ENCODE results near the gene ANKRD39. TPM values are rescaled to one million over a fixed set of nuclear protein-coding genes. Genes with fewer than 3 reads are reported as not detected.
"Not testable (repeated sequence)": the region's sequence is repeated elsewhere in the genome, so short reads cannot be mapped to it uniquely, and the experiment has no call there.

The ANKRD39 gene
- total RNA-seq, 1 experiment from 2014 or later, result 24.4 TPM

DNA sequence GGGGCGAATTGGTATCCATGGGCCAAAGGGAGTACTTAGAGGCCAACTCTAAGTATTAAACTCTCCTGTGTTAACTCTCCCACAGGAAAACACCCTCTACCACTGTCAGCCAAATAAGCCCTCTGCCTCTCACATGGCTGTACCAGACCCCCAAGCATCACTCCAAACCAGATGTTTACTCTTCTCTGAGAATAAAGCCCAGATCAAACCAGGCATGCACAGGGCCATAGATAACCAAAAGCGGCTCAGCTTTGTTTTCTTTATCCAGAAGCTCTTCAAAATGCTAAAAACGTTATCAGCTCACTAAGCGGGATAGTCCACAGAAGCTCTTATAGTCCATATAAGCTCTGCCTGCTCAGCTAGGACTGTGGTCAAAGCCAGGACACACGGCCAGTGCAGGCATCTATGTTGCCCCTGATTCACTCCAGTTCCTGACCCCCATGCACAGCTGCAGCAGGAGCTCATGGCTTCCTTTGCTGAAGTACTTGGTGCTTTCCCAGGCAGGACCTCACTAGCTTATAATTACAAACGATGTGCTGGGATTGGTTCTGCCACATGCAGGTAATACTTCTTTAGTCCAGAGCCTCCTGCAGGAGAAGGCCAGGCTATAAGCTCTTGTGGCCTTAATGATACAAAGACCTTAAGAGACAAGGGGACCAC, 33.0 kb upstream of the ANKRD39 start:
- Histone ChIP-seq H3K27me3 (ENCODE audit: control insufficient read depth, insufficient read depth, low read length) (no peaks in the 10 kb centered on the region), H3K27ac (ENCODE audit: low read length) (no peak overlapping the region), H3K4me1 (ENCODE audit: control insufficient read depth, insufficient read depth, low read length) (peaks cover 8% of the 10 kb centered on the region), H3K36me3 (ENCODE audit: control insufficient read depth, insufficient read depth, low read length) (no peaks in the 10 kb centered on the region), H3K4me3 (ENCODE audit: low read depth in 2 of 2, low read length in 2 of 2) (no peak overlapping the region), H3K9me3 (ENCODE audit: control insufficient read depth, insufficient read depth, low read depth, low read length) (no peaks in the 10 kb centered on the region)
- BruUV-seq (replicated peaks), result no TSS peak
- ChIA-PET POLR2A (interaction anchor here (0.6 kb wide), 1 partner anchor 11 kb away, joined by 3 read pairs; no protein-coding TSS in a partner anchor), CTCF (no interaction called here)
- in situ Hi-C loops (cut with HindIII; ENCODE audit: low pct_unique_long_range_greater_than_20kb, low sequenced_read_pairs) (no loop called here), intact Hi-C loops (cut with micrococcal nuclease; ENCODE audit: unreplicated experiment) (no loop called here)
- TF ChIP-seq, protein P1, sequence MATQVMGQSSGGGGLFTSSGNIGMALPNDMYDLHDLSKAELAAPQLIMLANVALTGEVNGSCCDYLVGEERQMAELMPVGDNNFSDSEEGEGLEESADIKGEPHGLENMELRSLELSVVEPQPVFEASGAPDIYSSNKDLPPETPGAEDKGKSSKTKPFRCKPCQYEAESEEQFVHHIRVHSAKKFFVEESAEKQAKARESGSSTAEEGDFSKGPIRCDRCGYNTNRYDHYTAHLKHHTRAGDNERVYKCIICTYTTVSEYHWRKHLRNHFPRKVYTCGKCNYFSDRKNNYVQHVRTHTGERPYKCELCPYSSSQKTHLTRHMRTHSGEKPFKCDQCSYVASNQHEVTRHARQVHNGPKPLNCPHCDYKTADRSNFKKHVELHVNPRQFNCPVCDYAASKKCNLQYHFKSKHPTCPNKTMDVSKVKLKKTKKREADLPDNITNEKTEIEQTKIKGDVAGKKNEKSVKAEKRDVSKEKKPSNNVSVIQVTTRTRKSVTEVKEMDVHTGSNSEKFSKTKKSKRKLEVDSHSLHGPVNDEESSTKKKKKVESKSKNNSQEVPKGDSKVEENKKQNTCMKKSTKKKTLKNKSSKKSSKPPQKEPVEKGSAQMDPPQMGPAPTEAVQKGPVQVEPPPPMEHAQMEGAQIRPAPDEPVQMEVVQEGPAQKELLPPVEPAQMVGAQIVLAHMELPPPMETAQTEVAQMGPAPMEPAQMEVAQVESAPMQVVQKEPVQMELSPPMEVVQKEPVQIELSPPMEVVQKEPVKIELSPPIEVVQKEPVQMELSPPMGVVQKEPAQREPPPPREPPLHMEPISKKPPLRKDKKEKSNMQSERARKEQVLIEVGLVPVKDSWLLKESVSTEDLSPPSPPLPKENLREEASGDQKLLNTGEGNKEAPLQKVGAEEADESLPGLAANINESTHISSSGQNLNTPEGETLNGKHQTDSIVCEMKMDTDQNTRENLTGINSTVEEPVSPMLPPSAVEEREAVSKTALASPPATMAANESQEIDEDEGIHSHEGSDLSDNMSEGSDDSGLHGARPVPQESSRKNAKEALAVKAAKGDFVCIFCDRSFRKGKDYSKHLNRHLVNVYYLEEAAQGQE (IDR thresholded peaks at IDR 0.05; ENCODE audit: insufficient read depth in 1 of 2, low read depth in 2 of 2, low read length in 1 of 2), result no peak
- TF ChIP-seq, protein P2, sequence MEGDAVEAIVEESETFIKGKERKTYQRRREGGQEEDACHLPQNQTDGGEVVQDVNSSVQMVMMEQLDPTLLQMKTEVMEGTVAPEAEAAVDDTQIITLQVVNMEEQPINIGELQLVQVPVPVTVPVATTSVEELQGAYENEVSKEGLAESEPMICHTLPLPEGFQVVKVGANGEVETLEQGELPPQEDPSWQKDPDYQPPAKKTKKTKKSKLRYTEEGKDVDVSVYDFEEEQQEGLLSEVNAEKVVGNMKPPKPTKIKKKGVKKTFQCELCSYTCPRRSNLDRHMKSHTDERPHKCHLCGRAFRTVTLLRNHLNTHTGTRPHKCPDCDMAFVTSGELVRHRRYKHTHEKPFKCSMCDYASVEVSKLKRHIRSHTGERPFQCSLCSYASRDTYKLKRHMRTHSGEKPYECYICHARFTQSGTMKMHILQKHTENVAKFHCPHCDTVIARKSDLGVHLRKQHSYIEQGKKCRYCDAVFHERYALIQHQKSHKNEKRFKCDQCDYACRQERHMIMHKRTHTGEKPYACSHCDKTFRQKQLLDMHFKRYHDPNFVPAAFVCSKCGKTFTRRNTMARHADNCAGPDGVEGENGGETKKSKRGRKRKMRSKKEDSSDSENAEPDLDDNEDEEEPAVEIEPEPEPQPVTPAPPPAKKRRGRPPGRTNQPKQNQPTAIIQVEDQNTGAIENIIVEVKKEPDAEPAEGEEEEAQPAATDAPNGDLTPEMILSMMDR (IDR thresholded peaks at IDR 0.05), result no peak
- no peak for TF ChIP-seq SIN3A (IDR thresholded peaks at IDR 0.05; ENCODE audit: borderline replicate concordance, insufficient read depth, low read depth, low read length)
- no peak for TF ChIP-seq POLR2AphosphoS5 (IDR thresholded peaks at IDR 0.05; ENCODE audit: low read depth, low read length)
- no peak for TF ChIP-seq TCF7L2 (IDR thresholded peaks at IDR 0.05; ENCODE audit: low read depth, low read length)
- DNase-seq (ENCODE audit: low read depth, low spot score) (no peak), ATAC-seq (no peak)

DNA sequence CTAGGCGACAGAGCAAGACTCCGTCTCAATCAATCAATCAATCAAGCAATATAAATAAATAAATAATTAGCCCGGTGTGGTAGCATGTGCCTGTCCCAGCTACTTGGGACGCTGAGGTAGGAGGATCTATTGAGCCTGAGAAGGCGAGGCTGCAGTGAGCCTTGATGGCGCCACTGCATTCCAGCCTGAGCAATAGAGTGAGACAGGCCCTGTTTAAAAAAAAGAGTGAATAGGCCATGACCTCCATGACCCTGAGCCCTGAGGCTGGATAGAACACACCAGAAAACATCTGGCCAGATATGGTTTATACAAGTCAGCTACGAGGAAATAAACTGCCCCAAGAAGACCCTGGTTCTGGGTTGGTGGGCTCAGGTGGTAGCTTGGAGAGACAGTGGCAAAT, 32.4 kb upstream of the ANKRD39 start:
- no TSS peak for BruUV-seq (replicated peaks)
- Histone ChIP-seq H3K4me3 (ENCODE audit: low read depth in 2 of 2, low read length in 2 of 2) (no peak overlapping the region), H3K27ac (ENCODE audit: low read length) (no peak overlapping the region), H3K9me3 (ENCODE audit: control insufficient read depth, insufficient read depth, low read depth, low read length) (no peaks in the 10 kb centered on the region), H3K4me1 (ENCODE audit: control insufficient read depth, insufficient read depth, low read length) (peaks cover 2% of the 10 kb centered on the region), H3K36me3 (ENCODE audit: control insufficient read depth, insufficient read depth, low read length) (no peaks in the 10 kb centered on the region), H3K27me3 (ENCODE audit: control insufficient read depth, insufficient read depth, low read length) (no peaks in the 10 kb centered on the region)
- TF ChIP-seq, protein P2 (IDR thresholded peaks at IDR 0.05), result no peak
- no peak for TF ChIP-seq POLR2AphosphoS5 (IDR thresholded peaks at IDR 0.05; ENCODE audit: low read depth, low read length)
- no peak for TF ChIP-seq SIN3A (IDR thresholded peaks at IDR 0.05; ENCODE audit: borderline replicate concordance, insufficient read depth, low read depth, low read length)
- TF ChIP-seq, protein P1 (IDR thresholded peaks at IDR 0.05; ENCODE audit: insufficient read depth in 1 of 2, low read depth in 2 of 2, low read length in 1 of 2), result no peak
- TF ChIP-seq TCF7L2 (IDR thresholded peaks at IDR 0.05; ENCODE audit: low read depth, low read length), result no peak
- CTCF ChIA-PET, result no interaction called here
- in situ Hi-C loops (cut with HindIII; ENCODE audit: low pct_unique_long_range_greater_than_20kb, low sequenced_read_pairs), result no loop called here
- DNase-seq (ENCODE audit: low read depth, low spot score) (no peak), ATAC-seq (no peak)
- intact Hi-C loops (cut with micrococcal nuclease; ENCODE audit: unreplicated experiment), result no loop called here
- POLR2A ChIA-PET, result interaction anchor here (0.6 kb wide), 1 partner anchor 10 kb away, joined by 3 read pairs; no protein-coding TSS in a partner anchor

- POLR2A ChIA-PET; H3K27me3 ChIP-seq (ENCODE audit: control insufficient read depth, insufficient read depth, low read length); H3K36me3 ChIP-seq (ENCODE audit: control insufficient read depth, insufficient read depth, low read length); DNase-seq (ENCODE audit: low read depth, low spot score); ATAC-seq; CTCF ChIA-PET; intact Hi-C loops (cut with micrococcal nuclease; ENCODE audit: unreplicated experiment); H3K9me3 ChIP-seq (ENCODE audit: control insufficient read depth, insufficient read depth, low read depth, low read length); BruUV-seq (replicated peaks); H3K4me3 ChIP-seq (ENCODE audit: low read depth in 2 of 2, low read length in 2 of 2); in situ Hi-C loops (cut with HindIII; ENCODE audit: low pct_unique_long_range_greater_than_20kb, low sequenced_read_pairs); H3K27ac ChIP-seq (ENCODE audit: low read length); H3K4me1 ChIP-seq (ENCODE audit: control insufficient read depth, insufficient read depth, low read length): not testable (repeated sequence)
Measured at GRCh38 chr2:96889502-96889901, 31.7 kb upstream of the ANKRD39 start.
